Measurements from ENCODE around the gene POLR3GL. TPM values are rescaled to one million over a fixed set of nuclear protein-coding genes. Genes with fewer than 3 reads are reported as not detected.

The POLR3GL gene
- total RNA-seq, 1 donor from 2014 or later, result 11.9 TPM

DNA sequence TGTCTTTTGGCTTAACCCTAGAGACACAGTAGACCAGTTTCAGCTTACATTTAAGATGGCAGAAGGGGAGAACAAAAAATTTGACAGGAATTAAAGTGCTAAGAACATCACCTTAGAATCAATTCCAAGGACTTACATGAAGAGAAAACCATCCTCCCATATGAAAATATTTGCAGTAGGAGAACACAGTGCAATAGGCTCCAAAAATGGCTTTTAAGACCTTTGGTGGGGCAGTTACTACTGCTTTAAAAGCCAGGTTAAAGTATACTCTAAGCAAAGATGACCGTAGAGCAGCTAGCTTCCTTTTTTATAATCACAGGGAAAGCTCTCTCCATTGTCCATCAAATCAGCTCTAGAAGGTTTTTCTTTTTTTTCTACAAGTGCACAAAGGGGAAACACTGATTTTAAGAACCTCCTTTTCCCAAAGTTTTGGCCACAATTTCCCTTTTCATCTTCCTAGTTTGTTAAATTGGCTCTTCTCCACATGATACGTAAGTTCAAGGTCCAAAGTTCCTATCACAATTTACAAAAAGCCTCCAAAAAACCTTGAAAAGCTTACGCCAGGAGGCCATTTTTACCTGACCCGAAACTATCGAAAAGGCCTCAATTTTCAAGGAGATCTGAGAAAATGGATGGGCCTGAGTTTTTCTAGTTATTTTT, 28.6 kb downstream of the POLR3GL start:
- no peak for DNase-seq

DNA sequence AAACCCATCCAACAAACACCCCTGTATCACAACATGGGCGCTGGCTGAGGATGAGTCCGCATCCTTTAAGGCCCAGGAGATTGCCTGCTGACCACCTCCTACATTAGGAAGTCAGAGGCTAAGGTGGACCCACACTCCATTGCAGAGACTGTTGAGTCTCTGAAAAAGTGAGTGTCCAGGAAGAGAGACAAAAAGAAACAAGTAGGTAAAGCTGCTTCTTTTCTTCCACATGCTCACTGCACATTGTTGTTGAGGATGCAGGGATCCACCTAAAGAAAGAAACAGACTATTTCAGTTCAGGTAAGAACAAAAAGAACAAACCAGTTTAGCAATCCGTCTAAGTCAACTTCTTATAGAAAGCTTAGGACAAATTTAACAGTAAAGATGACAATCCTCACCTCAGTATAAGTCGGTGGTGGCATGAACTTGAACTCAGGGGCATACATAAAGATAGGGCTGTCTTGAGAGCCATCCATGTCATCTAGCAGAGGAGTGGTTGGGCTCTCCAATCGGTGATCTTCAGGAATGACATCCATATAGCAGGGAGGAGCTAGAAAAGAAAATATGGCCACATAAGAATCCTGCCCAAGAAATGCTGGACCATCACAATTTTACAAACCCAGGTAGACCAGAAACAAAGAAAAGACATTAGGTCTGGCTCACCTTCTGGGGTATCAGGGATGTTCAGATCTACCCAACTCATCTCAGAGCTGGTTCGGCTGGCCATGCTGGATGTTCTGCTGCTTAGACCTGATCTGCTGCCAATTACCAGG, 29.3 kb downstream of the POLR3GL start:
- no peak for DNase-seq

DNA sequence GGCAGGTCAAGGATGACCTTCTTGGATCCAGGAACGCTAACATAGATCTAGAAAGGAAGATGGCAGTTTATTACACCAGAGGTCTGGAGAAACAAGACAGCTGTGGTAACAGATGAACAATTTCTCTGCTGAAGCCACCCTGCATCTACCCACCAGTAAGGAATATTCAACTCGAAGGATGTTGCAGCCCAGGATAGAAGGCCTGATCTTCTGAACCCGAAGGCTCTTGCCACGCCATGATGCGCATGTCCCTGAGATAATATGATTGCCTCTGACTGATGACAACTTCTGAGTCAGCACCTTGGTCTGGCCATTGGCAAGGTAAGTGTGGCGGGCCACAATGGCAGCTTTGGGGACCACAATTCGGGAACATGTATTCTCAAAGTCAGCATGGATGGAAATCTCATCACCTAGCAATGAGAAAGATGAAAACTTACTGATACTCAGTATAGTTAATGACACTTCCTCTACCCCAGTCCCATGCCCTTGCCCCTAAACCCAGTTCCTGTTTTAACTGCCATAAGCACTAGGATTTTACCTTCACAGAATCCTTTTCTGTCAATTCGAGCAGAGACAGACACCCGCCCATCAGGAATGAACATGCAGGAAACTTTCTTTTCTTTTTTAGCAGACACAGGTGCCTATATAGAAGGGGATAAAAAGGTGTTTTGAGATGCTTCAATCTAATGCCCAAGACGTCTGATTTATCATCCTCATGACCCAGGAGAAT, 30.1 kb downstream of the POLR3GL start:
- no peak for DNase-seq

DNA sequence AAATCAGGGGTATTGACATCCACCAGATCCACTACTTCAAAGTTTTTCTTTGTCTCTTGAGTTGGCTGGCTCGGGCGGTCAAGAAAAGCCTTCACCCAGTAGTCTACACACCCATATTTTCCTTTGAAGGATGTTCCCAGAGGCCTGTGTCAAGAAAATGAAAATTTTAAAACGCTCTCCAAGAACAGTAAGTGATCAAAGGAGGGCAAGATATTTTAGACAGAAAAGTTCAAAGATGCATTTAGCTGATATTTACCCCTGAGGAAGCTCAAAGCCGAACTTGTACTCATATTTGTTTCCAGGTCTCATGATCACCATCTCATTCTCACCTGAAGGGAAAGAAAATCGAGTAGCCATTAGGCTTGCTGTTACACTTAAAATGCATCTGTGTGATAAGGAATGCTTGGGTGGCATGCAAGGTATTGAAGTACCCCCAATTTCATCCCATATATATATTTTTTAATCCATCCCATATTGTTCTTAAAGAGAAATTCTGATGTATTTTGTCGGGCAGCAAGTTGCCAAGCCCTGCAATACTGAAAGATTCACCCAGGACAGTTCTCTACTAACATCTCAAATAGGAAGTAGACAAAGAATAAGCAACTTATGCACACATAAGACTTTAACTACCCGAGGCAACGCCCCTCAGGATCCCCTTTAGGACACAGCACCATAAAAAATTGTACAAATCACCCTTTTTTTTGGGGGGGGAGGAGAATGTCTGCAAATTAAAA, 30.8 kb downstream of the POLR3GL start:
- DNase-seq, result no peak

DNA sequence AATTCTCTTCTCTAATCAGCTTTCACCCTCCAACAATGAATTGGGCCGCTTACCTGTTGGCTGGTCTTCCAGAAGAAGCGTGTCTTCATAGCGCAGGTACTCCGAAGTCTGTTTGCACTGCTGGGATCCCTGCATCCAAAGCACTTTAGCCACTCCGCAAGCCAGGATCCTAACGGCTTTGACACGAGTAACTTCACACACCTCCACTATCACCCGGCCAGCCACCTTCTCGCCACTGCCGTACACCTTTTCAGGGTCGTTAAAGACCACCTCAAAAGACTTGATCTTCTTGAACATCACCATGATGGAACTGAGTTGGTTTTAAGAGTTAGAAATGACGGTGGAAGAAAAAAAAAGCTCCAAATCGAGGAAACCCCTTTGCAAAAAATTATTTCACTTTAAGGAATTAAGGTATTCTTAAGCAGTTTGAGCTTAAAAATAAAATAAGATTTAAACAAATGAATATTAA, 31.5 kb downstream of the POLR3GL start:
- DNase-seq, result no peak

DNA sequence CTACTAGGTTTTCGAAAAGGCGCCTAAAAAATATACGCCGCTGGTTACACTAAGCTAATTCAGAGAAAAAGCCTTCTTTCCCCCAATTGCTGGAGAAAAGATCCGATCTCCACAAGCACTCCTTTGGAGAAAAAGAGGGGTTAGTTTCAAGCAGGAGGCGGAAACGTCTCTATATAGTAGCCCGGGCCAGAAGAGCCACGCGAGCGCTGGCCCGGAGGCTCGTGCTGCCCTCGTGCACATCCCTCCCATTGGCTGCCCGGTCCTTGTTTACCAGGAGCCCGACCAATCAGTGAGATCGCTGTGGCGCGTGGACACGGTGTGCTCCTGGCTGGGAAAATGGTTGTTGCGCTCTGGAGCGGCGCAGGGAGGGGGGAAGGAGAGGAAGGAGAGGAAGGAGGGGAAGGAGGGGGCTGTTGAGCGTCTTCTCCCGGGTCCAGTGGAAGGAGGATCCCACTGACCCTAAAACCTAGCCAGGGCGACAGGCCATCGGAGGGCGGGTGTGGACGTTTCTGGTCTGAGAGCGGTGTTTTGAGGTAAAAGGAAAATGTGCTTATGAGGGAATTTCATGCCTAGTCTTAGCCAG, 32.0 kb downstream of the POLR3GL start, which contains the start of gene TXNIP:
TXNIP (minus strand) TSS at position 147 of the 583 bp plus-strand sequence. CDS start 313 bp downstream, outside the sequence.
- peak; percentile 99 for DNase-seq

DNA sequence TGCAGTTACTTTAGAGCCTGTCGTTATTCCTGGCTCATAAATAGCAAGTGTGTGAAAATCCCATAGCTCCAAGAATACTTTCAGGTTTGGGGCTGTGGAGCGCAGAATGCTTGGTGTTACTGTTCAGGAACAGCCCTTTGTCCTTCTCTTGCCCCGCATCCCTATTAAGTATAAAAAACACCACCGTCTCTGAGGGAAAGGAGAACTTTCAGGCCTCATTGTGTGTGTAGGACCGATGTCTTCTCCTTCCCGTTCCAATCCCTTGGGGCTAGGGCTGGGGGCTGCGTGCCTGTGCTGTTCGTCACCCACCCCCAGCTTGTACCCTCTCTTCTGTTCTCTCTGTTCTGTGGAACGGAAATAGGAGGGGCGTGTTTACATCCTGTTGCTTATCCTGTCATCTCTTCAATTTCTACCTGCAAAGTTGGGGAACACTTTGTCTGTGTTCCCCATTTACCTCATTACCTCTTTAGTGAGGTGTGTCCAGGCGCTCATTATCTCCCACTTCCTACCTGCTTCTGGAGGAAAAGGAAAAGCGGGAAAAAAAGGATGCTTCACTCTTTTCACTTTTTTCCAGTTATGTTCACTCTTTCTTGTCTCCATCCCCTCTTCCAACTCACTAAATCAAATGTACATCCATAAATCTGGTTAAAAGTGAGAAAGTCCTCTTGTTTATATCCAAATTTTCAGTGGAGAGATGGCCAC, 32.7 kb downstream of the POLR3GL start:
- DNase-seq, result no peak

DNA sequence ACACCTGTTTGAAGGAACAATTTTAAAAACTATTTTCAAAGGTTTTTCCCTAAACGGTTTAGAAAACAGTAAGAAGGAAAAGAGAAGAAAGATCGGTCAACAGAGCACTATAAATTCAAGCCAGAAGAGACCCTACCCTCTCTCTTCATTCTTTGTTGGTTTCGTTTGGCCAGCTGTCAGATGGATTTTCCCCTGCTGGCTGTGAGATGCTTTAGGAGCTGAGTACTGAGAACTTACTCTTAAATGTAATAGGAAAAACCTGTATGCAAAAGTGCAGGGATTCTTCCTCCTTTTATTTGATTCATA, 33.2 kb downstream of the POLR3GL start:
- peak; percentile 31 for DNase-seq

DNA sequence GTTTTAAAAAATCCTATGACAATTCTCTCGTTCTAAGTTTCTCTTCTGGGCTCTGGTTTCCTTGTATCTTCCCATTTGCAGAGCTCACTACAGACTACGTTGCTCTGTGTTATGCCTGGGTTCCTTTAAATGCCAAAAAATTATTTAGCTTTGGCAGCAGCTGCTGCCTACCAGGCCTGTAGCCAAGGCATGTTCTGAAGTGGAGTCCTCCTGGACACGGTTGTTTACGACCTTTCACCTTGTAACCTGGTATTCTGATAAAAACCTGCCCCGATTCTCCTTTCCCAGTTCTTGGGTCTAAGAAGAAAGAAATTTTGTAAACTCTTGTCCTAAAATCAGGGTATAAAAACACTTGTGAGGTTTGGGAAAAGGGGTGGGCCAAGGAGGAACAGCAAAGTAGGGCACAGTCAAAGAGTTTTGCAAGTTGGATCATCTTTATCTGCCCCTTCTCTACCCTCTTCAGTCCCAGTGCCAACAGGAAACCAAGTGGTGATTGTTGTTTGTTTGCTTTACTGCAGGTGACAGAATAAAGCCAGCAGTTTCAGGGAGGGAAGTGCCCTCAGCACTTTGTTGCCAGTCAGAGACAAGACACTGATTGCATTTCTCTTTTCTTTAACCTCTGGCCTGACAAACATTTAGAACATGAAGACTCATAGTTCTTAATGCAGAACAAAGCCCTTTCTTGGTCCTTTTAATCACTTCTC, 35.0 kb downstream of the POLR3GL start:
- DNase-seq, result no peak

DNA sequence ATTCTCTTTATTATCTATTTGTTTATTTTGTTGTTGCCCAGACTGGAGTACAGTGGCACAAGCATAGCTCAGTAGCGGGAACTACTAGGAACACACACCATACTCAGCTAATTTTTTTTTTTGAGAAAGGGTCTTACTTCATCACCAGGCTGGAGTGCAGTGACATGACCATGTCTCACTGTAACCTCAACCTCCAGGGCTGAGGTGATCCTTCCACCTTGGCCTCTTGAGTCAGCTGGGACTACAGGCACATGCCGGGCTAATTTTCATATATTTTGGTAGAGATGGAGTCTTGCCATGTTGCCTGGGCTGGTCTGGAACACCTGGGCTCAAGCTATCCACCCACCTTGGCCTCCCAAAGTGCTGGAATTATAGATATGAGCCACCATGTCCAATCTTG, 37.2 kb downstream of the POLR3GL start:
- no peak for DNase-seq

DNA sequence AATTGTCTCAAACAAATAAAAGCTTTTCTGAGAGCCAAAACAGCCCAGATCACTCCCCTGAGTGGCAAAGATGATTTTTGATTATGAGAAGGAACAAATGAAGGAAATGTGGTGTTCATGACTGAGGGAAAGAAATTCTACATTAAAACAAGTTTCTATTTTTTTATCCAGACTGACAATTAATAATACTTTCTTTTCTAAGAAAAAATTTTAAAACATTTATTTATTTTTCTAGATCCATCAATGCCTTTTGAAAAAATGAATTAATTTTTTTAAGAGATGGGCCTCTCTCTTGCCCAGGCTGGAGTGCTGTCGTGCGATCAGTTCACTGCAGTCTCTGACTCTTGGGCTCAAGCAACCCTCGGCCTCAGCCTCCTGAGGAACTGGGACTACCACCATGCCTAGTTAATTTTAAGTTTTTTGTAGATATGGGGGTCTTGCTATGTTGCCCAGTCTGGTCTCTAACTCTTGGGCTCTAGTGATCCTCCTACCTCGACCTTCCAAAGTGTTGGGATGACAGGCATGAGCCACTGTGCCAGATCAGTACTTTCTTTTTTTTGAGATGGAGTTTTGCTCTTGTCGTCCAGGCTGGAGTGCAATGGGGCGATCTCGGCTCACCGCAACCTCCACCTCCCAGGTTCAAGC, 43.1 kb downstream of the POLR3GL start:
- no peak for DNase-seq

DNA sequence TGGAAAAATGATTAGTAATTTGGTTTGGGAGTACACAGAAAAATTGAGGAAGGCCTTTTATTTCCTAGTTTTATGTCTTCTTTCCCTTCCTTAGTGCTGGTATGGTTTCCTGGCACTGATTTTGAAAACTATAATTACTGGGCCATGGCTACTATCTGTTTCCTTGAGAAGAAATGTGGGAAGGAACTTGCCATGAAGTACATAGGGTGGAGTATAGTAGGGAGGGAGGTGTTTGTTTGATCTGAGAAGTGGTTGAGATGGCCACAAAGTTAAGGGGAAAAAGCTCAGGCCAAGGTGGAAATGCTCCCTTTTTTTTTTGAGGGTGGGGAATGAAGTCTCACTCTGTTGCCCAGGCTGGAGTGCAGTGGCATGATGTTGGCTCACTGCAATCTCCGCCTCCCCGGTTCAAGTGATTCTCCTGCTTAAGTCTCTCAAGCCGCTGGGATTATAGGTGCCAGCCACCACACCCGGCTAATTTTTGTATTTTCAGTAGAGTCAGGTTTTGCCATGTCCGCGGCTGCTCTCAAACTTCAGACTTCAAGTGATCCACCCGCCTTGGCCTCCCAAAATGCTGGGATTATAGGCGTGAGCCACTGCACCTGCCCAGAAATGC, 45.7 kb downstream of the POLR3GL start:
- DNase-seq, result no peak

DNA sequence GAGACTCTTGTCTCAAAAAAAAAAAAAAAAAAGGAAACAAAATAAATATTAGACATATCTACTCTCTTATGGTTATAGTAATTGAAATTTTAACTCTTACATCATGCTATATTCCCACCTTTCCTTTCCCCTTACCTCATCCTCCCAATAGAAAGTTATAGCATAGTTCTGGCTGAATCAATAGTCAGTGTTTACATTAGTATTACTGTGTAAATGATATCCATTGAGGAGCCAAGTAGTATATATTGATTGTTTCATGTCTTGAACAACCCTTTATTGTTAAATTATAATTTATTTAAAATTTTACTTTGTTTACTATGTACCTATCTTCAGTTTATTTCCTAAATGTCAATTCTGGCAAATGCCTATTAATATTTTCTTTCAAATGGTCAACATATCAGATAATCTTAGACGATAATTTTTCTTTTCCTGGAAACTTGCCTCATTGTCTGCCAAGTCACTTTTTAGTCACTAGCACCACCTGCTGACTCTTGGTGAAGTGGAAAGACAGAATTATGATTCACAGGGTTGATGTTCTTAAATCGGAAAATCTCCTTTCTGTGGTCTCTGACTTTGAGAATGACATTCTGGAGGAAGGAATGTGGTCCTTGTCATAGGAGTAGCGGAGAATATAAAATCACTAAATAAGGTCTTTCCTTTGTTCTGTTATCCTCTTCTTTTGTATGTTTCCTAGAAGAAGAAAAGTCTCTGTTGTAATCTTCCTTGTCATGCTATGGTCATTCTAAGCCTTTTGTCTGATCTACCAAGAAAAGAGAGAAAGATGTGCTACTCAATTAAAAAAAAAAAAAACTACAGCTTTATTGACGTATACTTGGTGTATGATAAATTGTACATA, 48.4 kb downstream of the POLR3GL start:
- peak; percentile 79 for DNase-seq

DNA sequence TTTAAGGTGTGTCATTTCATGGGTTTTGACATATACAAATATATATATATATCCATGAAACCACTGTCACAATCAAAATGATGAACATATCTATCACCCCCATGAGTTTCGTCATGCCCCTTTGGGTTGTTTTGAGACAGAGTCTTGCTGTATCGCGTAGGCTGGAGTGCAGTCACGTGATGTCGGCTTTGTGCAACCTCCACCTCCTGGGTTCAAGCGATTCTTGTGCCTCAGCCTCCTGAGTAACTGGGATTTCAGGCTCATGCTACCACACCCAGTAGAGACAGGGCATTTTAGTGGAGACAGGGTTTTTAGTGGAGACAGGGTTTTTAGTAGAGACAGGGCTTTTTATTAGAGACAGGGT, 49.1 kb downstream of the POLR3GL start:
- no peak for DNase-seq

DNA sequence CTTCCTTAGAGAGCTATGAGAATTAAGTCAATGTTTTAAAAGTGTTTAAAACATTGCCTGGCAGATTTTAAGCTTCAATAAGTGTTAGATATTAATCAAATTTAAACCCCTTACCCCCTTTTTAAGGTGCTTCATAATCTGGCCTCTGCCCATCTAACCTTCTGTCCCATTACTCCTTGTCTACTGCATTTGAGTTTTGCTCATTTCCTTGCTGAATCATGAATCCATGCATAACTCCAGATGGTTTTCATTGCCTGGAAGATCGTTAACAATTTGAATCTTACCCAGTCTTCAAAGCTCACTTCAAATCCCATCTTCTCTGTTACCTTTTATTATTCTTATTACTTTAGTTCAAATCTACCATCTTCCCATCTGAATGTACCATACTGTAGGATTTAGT, 52.4 kb downstream of the POLR3GL start:
- no peak for DNase-seq

DNA sequence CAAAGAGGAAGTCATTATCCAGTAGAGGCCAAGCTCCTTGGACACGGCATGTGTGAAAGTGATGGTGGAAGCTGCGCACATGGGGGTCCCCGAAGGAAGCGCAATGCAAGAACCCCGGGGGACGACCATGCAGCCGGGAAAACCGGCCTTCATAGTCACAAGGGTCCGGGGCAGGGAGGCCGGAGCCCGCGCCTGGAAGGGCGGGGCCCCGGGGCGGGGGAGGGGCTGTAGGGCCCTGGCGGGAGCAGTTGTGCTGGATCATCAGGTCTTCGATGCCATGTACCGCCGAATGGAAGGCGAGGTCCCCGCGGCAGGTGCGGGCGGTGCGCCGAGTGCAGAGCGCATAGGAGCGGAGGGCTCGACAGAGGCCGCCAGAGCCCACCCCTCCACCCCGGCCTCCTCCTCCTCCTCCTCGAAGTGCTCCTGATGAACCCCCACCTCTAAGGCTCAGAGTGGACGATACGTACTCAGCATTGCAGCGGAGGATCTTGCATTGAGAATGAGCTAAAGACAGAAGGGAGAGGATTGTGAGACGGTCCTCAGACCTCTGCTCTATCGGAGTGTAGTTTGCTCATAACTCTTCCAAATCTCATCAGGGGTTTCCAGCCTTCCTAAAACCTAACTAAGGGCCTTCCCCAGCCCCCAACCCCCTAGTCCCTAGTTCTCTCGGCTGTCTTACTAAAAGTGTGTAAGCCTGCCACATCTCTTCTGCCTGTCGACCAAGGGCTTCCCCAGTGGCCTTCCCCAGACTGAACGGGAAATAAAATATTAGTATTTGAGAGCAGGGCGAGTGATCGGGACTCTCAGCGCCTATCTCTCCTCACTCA, 55.0 kb downstream of the POLR3GL start:
- DNase-seq, result no peak

DNA sequence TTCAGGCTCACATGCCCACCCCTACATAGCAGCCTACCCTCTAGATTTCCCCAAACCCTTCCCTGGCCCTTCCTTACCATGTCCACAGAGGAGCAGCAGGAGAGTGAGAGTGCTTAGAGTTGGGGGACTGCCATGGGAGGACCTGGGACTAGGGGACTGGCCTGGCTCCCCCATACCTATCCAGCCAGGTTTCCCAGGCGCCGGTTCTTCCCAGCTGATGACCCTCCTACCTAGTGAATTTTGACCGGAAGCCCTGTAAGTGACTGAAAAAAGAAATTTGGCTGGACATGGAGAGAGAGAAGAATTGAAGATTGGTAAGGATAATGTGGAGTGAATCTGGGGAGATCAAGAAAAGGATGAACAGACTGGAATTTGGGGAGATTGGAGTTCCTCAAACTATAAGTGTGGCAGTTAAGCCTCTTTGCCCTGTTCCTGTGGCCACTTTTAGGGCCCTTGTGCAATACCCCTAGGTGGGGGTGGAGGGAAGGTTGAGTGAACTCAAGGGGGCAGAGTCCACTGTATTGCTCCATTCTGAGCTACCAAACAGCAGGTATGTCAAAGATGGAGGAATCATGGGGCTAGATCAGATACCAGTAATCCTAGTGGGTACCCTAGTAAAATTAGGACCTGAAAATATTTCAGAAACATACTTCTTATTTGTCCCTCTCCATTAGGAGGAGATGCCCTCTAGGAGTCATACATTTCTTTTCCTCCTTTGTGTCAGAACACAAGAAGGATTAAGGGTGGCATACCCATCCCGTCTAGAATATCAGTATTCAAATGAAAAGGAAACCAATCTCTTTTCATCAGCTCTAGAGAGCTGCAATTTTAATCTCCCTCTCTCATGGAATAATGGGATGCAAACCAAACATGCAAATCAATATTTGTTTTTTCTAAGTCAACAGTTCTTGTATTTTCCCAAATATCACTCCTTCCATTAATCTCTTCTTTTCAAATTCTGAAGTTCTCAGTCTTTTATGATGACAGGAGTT, 55.9 kb downstream of the POLR3GL start:
- no peak for DNase-seq

Measured in skin of body (tissue), 2 donors.